HepG2 (cell line): ENCODE data around the gene DCUN1D4.

ENCODE experiments used
- CBFB ChIP-seq: sonication (generic); formaldehyde crosslinking; IDR thresholded peaks from 2 replicates; pipeline ENCODE4 v1.4.0; 2020; ENCODE audit warnings: missing genetic modification reagents
- GABPB1 ChIP-seq: IDR thresholded peaks from 2 replicates; pipeline ENCODE4 v1.6.1; 2016; ENCODE audit warnings: mild to moderate bottlenecking, missing genetic modification reagents, moderate library complexity, missing compliant biosample characterization
- ZNF878 ChIP-seq: sonication (generic); formaldehyde crosslinking; IDR thresholded peaks from 2 replicates; pipeline ENCODE4 v1.8.1; 2023; ENCODE audit warnings: mild to moderate bottlenecking, missing genetic modification reagents, moderate library complexity

DNA sequence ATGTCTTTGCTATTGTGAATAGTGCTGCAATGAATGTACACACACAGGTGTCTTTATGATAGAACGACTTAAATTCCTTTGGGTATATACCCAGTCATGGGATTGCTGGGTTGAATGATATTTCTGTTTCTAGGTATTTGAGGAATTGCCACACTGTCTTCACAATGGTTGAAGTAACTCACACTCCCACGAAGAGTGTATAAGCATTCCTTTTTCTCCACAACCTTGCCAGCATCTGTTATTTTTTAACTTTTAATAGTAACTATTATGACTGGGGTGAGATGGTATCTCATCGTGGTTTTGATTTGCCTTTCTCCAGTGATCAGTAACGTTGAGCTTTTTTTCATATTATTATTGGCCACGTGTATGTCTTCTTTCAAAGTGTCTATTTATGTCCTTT is 17.6 kb upstream of the DCUN1D4 start:
- no peak for TF ChIP-seq CBFB
- TF ChIP-seq ZNF878 (CRISPR knock-in tag), result no peak
- TF ChIP-seq GABPB1 (CRISPR knock-in tag), result no peak
